ENCODE measurements around the gene DRD4. TPM values are rescaled to one million over a fixed set of nuclear protein-coding genes. Genes with fewer than 3 reads are reported as not detected.

Gene DRD4
- total RNA-seq, 1 donor from 2014 or later: 0.97 TPM

GRCh38 chr11:660281-660680, 23.2 kb downstream of the DRD4 start:
- no peaks in the 10 kb centered on the region for H3K9me3 ChIP-seq (ENCODE audit: low read depth)
- H3K9ac ChIP-seq: no peak overlapping the region
- no peaks in the 10 kb centered on the region for H3F3A ChIP-seq (ENCODE audit: low read depth)
- no peaks in the 10 kb centered on the region for H3K4me1 ChIP-seq
- DNase-seq (ENCODE audit: low spot score): no peak
- H3K4me3 ChIP-seq: no peak overlapping the region
- no peaks in the 10 kb centered on the region for H3K36me3 ChIP-seq
- H3K27ac ChIP-seq: no peak overlapping the region
- peaks cover 10% of the 10 kb centered on the region for H4K20me1 ChIP-seq (ENCODE audit: low read depth)
- Mint-ChIP-seq H3K27me3 (ENCODE audit: insufficient read depth, low read depth) (peaks cover 3% of the 10 kb centered on the region), H3K36me3 (peaks cover 13% of the 10 kb centered on the region), H3K4me1 (peaks cover 2% of the 10 kb centered on the region), H3K9me3 (no peaks in the 10 kb centered on the region), H3K27ac (no peak overlapping the region), H3K4me3 (no peak overlapping the region)
- H3K79me2 ChIP-seq (ENCODE audit: low read depth): no peaks in the 10 kb centered on the region
- H2AFZ ChIP-seq (replicated peaks): no peak overlapping the region
- H3K27me3 ChIP-seq: no peaks in the 10 kb centered on the region
- TF ChIP-seq EZH2 (IDR thresholded peaks at IDR 0.05) (no peak), CTCF (IDR thresholded peaks at IDR 0.05) (no peak), EZH2phosphoT487 (IDR thresholded peaks at IDR 0.05) (no peak)
- no peak overlapping the region for H3K4me2 ChIP-seq

GRCh38 chr11:660681-661444, 23.8 kb downstream of the DRD4 start:
- peaks cover 19% of the 10 kb centered on the region for H3K36me3 Mint-ChIP-seq
- no peak overlapping the region for H3K4me2 ChIP-seq
- H4K20me1 ChIP-seq (ENCODE audit: low read depth): peaks cover 10% of the 10 kb centered on the region
- TF ChIP-seq CTCF (IDR thresholded peaks at IDR 0.05): no peak
- no peak for TF ChIP-seq EZH2phosphoT487 (IDR thresholded peaks at IDR 0.05)
- no peak for TF ChIP-seq EZH2 (IDR thresholded peaks at IDR 0.05)
- no peaks in the 10 kb centered on the region for H3K27me3 ChIP-seq
- no peak overlapping the region for H3K27ac ChIP-seq
- no peaks in the 10 kb centered on the region for H3K79me2 ChIP-seq (ENCODE audit: low read depth)
- H3K9ac ChIP-seq: no peak overlapping the region
- no peak overlapping the region for H3K4me3 Mint-ChIP-seq
- H3K27ac Mint-ChIP-seq: no peak overlapping the region
- peaks cover 5% of the 10 kb centered on the region for H3K27me3 Mint-ChIP-seq (ENCODE audit: insufficient read depth, low read depth)
- no peak overlapping the region for H2AFZ ChIP-seq (replicated peaks)
- no peaks in the 10 kb centered on the region for H3F3A ChIP-seq (ENCODE audit: low read depth)
- H3K4me1 Mint-ChIP-seq: peaks cover 2% of the 10 kb centered on the region
- no peaks in the 10 kb centered on the region for H3K9me3 Mint-ChIP-seq
- no peak overlapping the region for H3K4me3 ChIP-seq
- no peaks in the 10 kb centered on the region for H3K36me3 ChIP-seq
- no peaks in the 10 kb centered on the region for H3K9me3 ChIP-seq (ENCODE audit: low read depth)
- no peak for DNase-seq (ENCODE audit: low spot score)
- no peaks in the 10 kb centered on the region for H3K4me1 ChIP-seq

- no peak overlapping the region for H3K27ac ChIP-seq
- H3K36me3 ChIP-seq: no peaks in the 10 kb centered on the region
- DNase-seq (ENCODE audit: low spot score): peak; percentile 65
- no peak overlapping the region for H3K4me3 ChIP-seq
- H3F3A ChIP-seq (ENCODE audit: low read depth): no peaks in the 10 kb centered on the region
- no peaks in the 10 kb centered on the region for H3K9me3 ChIP-seq (ENCODE audit: low read depth)
- H3K27me3 ChIP-seq: no peaks in the 10 kb centered on the region
- no peaks in the 10 kb centered on the region for H3K79me2 ChIP-seq (ENCODE audit: low read depth)
- peaks cover 2% of the 10 kb centered on the region for H3K4me1 Mint-ChIP-seq
- H2AFZ ChIP-seq (replicated peaks): no peak overlapping the region
- no peak overlapping the region for H3K9ac ChIP-seq
- no peak overlapping the region for H3K27ac Mint-ChIP-seq
- peaks cover 9% of the 10 kb centered on the region for H3K27me3 Mint-ChIP-seq (ENCODE audit: insufficient read depth, low read depth)
- no peaks in the 10 kb centered on the region for H3K4me1 ChIP-seq
- H3K4me3 Mint-ChIP-seq: no peak overlapping the region
- H3K36me3 Mint-ChIP-seq: peaks cover 19% of the 10 kb centered on the region
- no peak overlapping the region for H3K4me2 ChIP-seq
- H4K20me1 ChIP-seq (ENCODE audit: low read depth): peaks cover 10% of the 10 kb centered on the region
- TF ChIP-seq EZH2 (IDR thresholded peaks at IDR 0.05): no peak
- peak; percentile 75 for TF ChIP-seq CTCF (IDR thresholded peaks at IDR 0.05)
- H3K9me3 Mint-ChIP-seq: no peaks in the 10 kb centered on the region
These were observed 25.7 kb downstream of the DRD4 start for GRCh38 chr11:662689-663274.
